ENCODE results near the gene ZFP36.

- TF ChIP-seq CTCF (IDR thresholded peaks at IDR 0.05) (no peak), POLR2A (IDR thresholded peaks at IDR 0.05) (no peak), EP300 (IDR thresholded peaks at IDR 0.05) (no peak)
These were observed 27.8 kb downstream of the ZFP36 start for GRCh38 chr19:39434123-39435076.

Measured in suprapubic skin (tissue), 3 donors.